Activated CD4-positive, alpha-beta T cell treated with anti-CD3 and anti-CD28 coated beads, Interleukin-2, Interleukin-4, amounts not matched to agents 100 ng/mL and 50 ng/mL, durations not matched to agents 16 hours and 8 hours (primary cell): ENCODE results near the gene ECHDC1.
A peak's percentile ranks its signal among the peaks of the same experiment; 100 is the strongest.
"Not testable (repeated sequence)": the region's sequence is repeated elsewhere in the genome, so short reads cannot be mapped to it uniquely, and the experiment has no call there.

Experiments
- DNase-seq: peaks from one replicate; pipeline ENCODE4 v3.0.0-alpha.2; 2020; ENCODE audit warnings: low spot score

ECHDC1 gene

GRCh38 chr6:127342296-127342945 is 988 bp downstream of the ECHDC1 start:
- no peak for DNase-seq

GRCh38 chr6:127341471-127342202 is 1.8 kb downstream of the ECHDC1 start:
- DNase-seq: no peak

DNA sequence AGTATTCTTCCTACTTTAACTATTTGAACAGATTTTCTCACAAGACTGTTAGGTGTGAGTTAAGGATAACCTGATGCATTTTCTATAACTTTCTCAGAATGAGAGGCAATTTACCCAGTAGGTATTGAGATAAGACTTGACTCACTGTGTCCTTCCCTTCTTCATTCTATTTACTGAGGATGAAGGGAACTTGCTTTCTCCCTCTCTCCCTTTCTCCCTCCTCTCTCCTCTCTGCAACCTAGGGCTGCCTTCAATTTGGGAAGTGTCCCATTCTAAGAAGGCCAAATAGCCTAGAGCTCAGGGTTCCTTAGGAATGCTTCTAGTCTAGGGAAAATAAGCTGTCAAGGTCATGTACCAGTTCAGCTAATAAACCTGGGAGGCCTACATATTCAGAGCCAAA is 3.2 kb downstream of the ECHDC1 start:
- DNase-seq: no peak

GRCh38 chr6:127338936-127339335 is 4.5 kb downstream of the ECHDC1 start:
- no peak for DNase-seq

DNA sequence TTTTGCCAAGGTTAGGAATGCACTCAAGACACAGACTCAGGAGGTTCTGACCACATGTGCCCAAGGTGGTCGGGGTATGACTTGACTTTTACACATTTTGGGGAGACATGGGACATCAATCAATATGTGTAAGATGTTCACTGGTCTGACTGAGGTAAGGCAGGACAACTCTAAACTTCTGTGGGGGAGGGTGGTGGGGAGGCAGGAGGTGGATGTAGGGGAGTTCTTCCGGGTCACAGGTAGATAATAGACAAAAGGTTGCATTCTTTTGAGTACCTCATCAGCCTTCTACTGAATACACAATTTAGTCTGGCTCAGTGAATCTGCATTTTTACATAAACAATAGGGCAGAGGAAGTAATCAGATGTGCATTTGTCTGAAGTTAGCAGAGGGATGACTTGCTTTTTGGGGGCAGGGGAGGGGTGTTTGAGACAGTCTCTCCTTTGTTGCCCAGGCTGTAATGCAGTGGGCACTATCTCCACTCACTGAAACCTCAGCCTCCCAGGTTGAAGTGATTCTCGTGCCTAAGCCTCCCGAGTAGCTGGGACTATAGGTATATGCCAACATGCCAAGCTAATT is 10.9 kb downstream of the ECHDC1 start:
- no peak for DNase-seq

DNA sequence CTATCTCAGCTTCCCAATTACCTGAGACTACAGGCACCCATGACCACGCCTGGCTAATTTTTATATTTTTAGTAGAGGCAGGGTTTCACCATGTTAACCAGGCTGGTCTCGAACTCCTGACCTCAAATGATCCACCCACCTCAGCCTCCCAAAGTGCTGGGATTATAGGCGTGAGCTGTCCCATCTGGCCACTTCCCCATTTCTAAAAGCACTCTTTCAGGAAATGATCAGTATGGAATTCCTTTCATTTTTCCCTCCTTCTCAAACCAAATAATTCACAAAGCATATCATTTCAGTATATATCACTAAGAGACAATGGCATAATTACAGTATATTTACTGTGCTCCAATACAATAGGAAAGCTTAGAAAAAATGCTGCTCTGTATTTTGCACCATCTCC is 12.2 kb downstream of the ECHDC1 start:
- not testable (repeated sequence) for DNase-seq

GRCh38 chr6:127328043-127328609 is 15.3 kb downstream of the ECHDC1 start:
- no peak for DNase-seq

GRCh38 chr6:127319686-127320085 is 23.7 kb downstream of the ECHDC1 start:
- DNase-seq: no peak

GRCh38 chr6:127317388-127318128 is 25.9 kb downstream of the ECHDC1 start:
- no peak for DNase-seq

DNA sequence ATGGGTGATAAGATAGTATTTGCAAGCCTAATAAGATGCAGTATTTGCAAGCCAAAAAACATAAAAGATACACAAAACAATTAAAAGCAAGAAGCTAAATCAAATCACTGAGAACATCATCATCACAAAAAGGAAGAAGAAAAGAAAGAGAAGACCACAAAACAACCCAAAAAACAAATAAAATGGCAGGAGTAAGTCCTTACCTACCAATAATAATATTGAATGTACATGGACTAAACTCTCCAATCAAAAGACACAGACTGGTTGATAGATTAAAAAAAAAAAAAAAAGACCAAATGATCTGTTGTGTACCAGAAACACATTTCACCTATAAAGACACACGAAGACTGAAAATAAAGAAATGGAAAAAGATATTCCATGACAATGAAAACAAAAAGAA is 37.7 kb downstream of the ECHDC1 start:
- no peak for DNase-seq

GRCh38 chr6:127303917-127304316 is 39.5 kb downstream of the ECHDC1 start:
- DNase-seq: no peak

DNA sequence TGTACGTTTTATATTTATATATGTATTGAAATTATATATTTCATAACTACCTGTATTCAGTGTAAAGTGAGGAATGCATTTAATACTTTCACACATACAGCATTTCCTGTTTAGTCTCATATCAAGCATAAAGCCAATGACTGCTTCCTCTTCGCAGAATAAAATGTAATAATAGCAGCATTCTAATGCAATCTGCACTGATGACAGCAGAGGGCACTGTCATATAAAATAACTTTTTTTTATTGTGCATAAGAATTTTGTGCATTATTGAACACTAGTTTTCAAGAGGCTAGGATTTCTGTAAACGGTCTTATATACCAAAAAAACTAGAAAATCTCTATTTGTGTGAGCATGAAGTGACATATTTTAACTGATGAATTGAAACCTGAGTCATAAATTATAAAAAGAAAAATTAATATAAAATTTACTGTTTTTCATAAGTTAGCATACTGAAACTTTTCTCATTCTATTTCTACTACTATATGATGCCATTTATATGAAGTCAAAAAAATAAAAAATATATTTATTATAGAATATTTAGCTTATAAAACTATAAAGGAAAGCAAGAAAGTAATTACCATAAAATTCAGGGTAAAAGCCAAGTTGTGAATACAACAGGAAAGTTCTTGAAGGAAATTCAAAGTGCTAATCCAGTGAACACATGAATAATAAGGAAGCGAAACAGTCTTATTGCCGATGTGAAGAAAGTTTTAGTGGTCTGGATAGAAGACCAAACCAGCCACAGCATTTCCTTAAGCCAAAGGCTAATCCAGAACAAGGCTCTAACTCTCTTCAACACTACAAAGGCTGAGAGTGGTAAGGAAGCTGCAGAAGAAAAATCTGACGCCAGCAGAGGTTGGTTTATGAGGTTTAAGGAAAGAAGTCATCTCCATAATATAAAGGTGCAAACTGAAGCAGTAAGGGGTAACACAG is 40.4 kb downstream of the ECHDC1 start:
- DNase-seq: peak; percentile 52

- DNase-seq: no peak
Measured at GRCh38 chr6:127301199-127301700, 42.2 kb downstream of the ECHDC1 start.

- DNase-seq: no peak
Measured at GRCh38 chr6:127300411-127300810, 43.0 kb downstream of the ECHDC1 start.

GRCh38 chr6:127299522-127300240 is 43.7 kb downstream of the ECHDC1 start:
- no peak for DNase-seq

- no peak for DNase-seq
Measured at GRCh38 chr6:127298475-127298874, 44.9 kb downstream of the ECHDC1 start.

DNA sequence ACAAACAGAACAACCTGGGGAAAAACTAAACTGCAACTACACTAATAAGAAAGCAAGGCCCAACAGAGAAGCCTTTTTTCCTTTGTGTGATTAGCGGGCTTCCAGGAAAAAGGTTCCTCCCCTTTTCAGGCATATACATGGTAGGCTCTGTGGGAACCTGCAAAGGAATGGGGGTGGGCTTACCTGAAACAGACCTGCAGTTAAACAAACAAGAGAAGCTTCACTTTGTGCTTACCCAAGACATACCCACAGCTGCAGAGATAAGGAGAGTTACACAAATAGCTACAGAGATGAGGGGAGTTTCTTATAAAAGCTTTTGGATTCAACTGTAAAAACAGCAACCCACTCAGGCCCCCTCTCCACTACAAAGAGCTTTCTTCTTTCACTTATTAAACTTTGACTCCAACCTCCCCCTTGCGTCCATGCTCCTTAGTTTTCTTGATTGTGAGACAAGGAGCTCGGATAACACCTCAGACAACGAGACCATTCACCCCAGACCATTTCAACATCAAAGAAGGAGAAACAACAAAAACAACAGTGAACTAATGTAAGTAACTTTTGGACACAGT is 45.8 kb downstream of the ECHDC1 start:
- DNase-seq: no peak

DNA sequence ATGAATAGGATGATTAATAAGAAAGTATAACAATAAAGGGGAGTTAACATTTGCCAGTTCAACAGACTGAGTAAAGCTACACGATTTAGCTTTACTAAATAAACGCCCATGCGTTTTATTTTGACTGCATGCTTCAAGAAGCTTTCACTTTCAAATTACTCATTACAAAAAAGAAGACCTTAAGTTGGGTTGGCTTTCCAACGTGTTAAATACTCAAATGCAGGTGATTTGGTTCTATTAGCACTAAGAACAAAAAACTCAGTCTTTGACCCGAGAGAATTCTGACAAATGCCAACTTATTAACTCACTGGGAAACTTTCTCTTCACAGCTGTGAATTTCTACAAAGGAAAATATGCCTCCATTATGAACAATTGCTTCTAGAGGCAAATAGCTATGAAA is 51.9 kb downstream of the ECHDC1 start:
- DNase-seq: peak; percentile 48

DNA sequence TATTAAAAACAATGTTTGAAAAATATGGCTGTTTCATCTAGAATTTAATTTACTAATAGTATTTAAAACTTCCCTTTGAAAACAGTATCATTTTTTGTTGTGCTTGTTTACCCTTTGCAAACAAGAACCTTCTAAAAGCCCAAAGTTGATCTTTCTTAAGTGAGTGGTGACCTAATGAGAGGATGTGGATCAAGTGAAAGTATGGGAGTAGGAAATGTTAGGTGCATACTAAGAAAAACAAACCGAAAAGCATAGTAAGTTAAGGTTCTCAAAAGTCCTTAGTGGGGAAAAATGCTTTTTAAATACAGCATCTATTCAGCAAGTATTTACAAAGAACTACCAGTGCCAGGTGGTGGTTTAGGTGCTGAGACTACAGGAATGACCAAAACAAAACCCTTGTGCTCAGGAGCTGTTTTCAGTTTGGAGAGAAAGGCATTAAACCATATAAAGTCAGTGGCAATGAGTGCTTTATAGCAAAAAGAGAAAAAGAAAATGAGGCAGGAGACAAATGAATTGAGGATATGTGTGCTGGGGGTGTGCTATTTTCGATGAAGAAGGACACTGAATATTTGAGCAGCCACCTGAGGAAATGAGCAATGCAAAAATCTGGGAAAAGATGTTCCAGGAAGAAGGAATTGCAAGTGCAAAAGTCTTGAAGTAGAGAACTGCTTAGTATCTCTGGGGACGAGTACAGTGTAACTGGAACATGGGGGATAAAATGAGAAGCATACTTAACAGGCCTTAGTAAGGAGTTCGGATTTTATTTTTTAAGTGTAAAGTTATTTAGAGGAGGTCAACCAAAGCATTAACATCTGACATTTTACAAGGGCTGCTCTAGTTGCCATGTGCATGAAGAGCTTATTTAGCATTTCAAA is 52.8 kb downstream of the ECHDC1 start:
- peak; percentile 18 for DNase-seq
